ENCODE results near the gene GRIK1.

GRCh38 chr21:29643289-29643688 lies 296.5 kb downstream of the GRIK1 start:
- TF ChIP-seq EZH2 (IDR thresholded peaks at IDR 0.05; ENCODE audit: low read depth) (no peak), CTCF (conservative IDR thresholded peaks at IDR 0.05) (no peak)

Measured in PC-9 (cell line).